Epithelial cell of prostate (primary cell): ENCODE measurements around the gene YIF1A.
A peak's percentile ranks its signal among the peaks of the same experiment; 100 is the strongest.

Source experiments
- DNase-seq: peaks from one replicate; pipeline ENCODE4 v3.0.0-alpha.2; 2011; ENCODE audit warnings: low read depth, low spot score
- H3K27ac ChIP-seq: fragments of 450-650 bp; 2 replicates; pipeline ENCODE4 v1.5.1; 2017; ENCODE audit warnings: mild to moderate bottlenecking

Gene YIF1A, protein sequence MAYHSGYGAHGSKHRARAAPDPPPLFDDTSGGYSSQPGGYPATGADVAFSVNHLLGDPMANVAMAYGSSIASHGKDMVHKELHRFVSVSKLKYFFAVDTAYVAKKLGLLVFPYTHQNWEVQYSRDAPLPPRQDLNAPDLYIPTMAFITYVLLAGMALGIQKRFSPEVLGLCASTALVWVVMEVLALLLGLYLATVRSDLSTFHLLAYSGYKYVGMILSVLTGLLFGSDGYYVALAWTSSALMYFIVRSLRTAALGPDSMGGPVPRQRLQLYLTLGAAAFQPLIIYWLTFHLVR

DNA sequence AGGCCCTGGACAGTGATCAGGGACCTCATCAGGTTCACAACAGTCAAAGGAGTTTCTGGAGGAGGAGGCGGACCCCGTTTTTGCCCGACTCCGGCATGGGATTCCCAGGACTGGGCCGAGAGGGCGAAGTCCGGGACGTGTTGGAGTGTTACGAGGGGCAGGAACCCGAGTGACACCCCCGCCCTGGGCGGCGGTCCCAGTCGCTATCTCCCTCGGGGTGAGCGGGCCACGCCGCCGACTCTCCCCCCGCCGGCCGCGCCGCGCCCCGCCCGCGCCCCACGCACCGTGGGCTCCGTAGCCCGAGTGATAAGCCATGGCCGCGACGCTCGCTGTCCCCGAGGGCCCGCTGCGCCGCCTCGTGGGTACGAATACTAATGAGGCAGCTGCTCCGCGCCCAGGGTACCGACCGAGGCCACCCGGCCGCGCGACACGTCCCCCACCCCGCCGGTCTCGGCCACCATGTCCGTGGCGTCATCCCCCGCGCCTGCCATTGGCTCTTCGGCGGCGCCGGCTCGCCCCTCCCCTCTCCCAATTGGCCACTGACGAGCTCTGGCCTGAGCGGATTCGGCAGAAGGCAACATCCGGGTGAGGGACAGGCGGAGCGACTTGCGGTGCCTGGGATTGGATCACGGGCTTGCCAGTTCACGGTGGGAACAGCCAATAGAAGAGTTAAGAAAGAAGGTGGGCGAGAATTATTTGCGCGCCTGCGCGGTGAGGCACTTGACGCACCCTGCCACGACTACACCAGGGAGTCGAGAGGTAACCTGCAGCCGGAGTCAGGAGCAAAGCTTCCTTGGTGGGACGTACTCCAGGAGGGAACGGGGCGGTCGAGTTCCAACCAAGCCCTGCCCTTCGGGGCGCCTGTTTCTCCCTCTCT lies at the start of gene YIF1A:
Gene YIF1A (minus strand): TSS at position 473 of the 877 bp plus-strand sequence. CDS start 158 bp downstream, at position 315.
- peak within 1 kb of the TSS; percentile 77 for H3K27ac ChIP-seq
- peak; percentile 99 for DNase-seq

DNA sequence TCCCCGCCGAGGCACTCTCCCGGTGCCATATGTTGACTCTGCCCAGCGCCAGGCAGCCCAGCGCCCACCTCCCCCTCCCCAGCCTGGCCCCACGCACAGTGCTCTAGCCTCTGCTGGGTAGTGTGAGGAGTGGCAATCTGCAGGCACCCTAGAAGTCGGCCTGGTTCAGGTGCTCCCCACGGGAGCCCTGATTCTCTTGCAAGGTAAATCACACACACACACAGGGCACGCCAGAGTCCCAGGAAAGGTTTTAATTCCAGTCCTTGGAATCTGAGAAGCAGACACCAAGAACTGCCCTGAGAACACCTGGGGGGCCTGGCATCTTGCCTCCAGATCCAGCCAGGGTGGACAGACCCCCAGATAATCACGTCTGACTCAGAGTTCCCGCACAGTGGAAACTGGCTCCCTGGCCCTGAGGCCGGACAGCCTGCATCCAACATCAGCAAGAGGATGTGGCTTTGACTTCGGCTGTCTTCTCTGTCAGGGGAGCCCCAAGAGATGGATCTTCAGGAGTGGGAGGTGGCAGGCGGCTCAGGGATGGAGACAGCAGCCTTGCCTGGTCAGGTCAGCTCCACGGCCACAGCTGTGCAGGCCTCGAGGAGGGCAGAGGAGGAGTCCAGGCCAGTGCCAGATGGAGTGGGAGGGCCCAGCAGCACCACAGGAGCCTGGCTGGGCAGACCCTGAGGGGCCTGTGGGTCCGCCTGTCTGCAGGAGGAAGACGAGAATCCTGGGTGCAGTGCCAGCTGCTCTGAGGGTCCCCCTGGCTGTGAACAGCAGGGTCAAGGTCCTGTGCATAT lies 48.4 kb upstream of the YIF1A start:
- peak overlapping the region; percentile 95 for H3K27ac ChIP-seq
- no peak for DNase-seq

DNA sequence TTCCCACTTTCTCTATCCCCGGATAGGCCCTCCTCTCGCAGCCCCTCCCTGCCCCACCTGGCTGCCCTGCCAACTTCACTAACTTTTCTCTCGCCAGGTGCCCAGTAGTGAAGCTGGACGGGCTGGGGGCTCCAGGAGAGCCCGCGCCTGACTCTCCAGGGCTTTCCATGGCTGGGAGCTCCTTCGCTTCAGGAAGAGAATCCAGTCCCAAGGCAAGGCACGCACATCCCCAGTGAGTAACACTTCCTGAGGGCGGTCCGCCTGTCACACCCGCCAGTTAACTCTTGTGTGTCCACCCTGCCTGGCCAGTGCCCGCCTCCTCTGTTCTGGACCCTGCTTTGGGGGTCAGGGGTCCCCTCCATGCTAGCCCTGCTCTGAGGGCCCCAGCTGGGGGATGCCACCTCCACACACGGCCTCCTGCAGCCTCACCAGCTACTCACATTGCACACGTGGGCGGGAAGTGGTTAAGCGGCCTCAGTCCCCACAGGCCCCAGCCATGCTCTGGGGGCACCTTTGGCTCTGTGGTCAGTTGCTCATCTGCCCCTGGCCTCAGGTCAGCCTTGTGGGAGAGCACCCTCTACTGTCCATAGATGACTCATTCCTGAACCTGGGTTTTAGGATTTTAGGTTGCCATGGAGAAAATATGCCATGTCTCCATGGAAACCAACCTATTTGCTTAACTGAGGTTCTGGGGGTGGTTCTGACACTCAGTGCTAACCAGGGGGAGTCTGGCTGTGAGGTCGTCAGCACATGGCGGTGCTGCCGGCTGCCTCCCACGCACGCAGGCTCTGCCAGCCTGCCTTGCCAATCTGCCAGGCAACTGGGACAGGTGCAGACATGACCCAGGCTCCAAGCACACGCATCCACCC lies 47.5 kb upstream of the YIF1A start, which contains the start of gene RIN1:
Gene RIN1 (minus strand): TSS at position 201 of the 869 bp plus-strand sequence. CDS start 32 bp downstream, at position 169.
- peak within 1 kb of the TSS; percentile 95 for H3K27ac ChIP-seq

DNA sequence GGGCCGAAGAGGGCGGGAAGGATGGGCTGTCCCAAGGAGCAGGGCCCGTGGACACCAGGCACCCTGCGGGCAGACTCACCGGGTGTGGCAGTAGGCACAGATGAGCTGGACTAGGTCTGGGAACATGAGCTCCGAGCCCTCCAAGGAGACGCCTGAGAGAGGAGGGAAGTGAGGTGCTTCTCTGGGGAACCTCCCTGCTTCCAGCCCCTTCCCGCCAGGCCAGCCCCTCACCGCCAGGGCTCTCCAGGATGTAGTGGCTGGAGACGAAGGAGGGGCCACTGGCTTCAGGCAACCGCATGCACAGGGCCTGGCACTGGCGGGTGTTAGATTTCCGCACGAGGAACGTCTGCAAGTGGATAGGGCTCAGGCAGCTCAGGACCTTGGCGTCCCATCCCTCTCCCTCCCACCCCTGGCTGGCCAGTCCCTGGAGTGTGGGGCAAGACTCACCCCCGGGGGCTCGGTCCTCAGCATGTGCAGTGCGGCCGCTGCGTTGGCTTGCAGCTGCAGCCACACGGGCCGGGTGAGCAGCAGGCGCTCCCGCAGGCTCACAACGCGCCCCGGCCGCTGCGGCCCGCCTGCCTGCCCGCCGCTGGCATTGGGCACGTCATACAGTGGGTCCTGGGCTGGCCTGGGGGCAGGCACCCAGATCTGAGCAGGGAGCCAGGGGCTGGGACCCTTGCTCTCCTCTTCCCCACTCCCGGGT lies 46.7 kb upstream of the YIF1A start:
- DNase-seq: no peak
- H3K27ac ChIP-seq: peak overlapping the region; percentile 95

More for the DNA sequence above, 47.5 kb upstream of the YIF1A start, which contains the start of gene RIN1:
- DNase-seq: peak; percentile 90

DNA sequence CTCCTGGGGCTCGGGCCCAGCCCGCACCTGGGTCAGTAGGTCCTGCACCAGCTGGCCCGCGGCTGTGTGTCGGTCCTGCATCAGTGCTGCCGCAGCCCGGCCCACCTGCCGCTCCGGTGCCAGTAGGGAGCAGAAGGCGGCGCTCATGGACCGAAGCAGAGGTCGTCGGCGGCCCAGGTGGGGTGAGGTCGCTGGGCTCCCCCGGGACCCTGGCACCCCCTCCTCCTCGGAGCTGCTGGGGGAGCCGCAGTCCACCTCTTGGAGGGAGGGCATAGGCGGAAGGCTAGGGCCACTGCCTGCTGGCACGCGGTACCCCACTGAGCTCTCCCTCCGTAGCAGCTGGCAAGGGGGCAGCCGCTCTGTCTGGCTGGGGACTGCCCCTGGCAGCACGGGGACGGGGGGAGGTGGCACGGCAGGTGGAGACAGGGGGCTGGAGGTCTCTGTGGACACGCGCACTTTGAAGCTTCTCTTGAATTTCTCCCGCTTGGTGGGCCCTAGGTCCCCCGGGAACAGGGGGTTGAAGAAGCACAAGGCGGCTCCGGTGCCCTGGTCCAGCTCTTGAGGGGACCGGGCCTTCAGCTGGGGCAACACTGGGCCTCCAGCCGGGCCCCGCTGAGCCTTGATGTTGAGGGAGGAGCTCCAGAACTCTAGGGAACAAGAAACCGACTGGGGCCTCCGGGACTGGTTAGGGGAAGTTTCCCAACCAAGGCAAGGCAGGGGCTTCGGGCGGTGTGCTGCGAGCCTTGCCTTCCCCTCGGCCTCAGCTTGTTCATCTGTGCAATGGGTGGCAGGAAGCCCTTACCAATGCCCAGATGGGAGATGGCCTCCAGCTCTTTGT lies 45.9 kb upstream of the YIF1A start:
- DNase-seq: no peak
- peak overlapping the region; percentile 95 for H3K27ac ChIP-seq

DNA sequence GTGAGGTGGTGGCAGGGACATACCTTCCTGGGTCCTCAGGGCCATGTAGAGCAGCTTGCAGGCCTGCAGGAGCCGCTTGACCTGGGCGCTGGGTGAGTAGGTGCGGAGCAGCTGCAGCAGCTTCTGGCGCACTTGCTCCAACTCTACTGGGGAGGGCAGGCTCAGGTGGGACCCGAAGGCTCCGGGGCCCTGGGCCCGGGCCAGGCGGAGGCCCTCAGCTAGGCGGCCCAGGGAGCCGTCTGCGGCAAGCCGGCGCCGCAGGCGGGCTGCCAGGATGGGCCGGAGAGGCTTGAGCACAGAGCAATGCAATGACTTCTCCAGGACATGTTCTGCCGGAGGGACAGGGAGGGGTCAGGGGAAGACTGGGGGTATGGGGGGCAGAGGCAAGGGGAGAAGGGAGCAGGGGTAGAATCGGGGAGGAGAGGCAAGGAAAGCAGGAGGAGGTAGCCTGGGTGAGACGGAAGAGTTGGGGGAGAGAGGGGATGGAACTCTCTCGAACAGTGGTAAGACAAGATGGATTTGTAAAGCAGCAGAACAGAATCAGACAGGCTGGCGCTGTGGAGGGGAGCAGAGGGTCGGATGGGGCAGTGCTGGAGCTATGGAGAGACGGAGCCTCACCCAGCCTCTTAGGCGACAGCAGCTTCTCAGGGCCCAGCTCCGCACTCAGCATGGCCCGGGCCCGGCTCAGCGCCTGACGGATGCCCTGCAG lies 45.1 kb upstream of the YIF1A start:
- no peak overlapping the region for H3K27ac ChIP-seq
- DNase-seq: no peak

DNA sequence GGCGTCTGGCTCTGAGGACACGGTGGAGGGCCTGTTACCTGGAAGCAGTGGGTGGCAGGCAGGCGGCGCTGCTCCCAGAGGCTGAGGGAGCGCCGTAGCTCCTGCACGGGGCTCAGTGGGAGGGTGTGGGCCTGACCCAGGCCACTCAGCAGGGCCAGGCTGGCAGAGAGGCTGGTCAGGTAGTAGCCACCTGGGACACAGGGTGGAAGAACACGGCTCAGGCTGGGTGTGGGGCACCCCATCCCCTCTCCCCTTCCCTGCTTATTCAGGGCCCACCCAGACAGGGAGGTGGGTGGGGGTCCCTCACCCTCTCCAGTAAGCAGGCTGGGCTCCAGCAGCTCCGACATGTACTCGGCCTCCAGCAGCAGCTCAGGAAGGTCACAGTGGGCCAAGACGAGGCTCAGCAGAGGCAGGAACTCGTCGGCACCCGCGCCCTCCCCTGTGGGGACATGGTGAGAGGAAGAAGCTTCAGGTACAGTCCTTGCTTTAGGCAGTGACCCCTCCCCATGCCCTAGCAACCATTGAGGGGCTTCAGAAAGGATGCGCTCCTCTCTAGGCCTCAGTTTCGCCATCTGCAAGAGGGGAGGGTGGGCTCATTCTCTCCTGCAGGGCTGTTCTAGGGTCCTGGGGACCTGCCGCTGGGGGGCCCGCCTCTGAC lies 44.4 kb upstream of the YIF1A start:
- no peak for DNase-seq

DNA sequence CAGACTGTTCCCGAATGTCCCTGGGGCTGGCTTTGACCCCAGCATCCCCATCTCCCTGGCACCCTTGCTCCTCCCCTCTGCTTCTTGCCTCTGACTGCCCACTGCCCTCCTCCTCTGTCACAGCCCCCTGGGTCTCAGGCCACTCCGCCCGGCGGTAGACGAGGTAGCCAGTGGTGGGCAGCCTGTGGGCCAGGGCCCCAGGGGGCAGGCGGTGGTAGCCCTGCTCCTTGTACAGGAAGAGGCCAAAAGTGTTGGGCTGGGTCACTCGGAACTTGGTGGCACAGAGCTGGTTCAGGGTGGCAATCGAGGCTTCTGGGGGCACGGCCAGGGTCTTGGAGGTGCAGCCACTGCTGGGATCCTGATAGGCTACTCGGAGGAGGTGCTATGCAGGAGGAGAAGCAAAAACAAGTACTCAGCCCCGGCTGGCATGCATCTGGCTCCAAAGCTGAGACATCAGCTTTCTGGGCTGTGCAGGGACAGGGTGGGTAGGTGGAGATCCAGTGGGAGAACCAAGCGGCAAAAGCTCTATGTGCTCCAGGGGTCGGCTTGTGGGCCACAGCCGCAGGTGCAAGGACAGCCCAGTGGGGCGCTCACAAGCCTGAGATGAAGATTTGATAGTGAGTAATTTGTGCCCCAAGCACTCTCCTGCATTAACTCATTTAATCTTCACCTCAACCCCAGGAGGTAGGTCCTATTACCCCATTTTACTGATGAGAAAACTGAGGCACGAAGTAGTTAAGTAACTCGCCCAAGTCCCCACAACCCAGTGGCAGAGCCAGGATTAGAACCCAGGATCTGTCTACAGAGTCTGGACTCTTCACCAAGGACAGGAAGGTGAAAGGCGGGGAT lies 43.7 kb upstream of the YIF1A start:
- no peak for DNase-seq
- H3K27ac ChIP-seq: no peak overlapping the region

More for the DNA sequence above, 44.4 kb upstream of the YIF1A start:
- no peak overlapping the region for H3K27ac ChIP-seq

DNA sequence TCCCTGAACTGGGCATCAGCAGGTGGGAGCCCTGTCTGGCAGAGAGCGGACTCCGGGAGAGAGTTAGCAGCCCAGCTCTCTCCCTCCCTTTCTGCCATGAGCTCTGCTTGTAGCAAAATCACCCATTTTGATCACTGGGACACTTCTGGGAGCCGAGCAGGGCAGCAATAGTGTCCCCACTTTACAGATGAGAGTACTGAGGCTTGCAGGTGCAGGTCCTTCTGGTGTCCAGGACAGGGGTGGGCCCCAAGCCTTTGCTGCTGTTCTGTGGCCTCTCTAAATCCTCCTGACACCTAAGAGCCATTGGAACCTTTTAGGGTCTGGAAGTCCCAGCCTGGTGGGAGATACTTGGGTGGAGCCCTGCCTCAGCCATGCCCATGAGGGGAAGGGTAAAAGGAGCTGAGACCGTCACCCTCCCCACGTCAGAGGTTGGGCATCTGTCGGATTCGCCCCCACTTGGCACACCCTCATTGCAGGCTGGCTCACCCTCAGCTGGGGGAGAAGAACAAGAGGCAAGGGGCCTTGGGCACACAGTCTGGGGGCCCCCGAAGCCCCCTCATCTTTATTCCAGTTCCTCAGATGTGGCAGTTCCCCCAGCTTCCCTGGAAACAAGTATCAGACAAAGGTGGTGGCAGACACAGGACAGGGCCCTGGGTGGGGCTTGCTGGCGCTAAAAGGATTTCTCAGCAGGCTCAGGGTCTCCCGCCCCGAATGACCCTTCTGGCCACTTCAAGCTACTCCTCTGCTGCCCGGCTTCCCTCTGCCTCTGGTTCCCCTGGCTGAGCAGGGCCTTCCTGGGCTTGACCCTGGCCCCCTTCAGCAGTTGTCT lies 42.8 kb upstream of the YIF1A start:
- no peak for DNase-seq
- no peak overlapping the region for H3K27ac ChIP-seq

DNA sequence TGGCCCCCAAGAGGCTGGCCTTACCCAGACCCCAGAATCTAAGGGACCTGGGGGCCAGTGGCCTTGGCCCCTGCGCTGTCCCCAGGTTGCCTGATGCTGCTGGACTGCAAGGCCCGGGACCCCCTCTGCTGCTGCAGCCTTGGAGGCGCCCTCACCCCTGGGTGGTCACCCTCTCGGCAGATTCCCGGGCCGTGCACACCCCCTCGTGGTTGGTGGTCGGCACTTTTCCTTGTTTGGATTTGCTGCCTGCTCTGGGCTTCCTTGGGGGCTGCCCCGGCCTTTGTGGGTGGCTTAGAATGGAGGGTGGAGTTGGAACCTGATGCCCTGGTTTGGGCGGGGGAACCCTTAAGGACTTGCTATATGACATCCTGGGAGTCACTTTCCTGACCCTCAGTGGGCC lies 42.0 kb upstream of the YIF1A start:
- H3K27ac ChIP-seq: no peak overlapping the region
- no peak for DNase-seq

DNA sequence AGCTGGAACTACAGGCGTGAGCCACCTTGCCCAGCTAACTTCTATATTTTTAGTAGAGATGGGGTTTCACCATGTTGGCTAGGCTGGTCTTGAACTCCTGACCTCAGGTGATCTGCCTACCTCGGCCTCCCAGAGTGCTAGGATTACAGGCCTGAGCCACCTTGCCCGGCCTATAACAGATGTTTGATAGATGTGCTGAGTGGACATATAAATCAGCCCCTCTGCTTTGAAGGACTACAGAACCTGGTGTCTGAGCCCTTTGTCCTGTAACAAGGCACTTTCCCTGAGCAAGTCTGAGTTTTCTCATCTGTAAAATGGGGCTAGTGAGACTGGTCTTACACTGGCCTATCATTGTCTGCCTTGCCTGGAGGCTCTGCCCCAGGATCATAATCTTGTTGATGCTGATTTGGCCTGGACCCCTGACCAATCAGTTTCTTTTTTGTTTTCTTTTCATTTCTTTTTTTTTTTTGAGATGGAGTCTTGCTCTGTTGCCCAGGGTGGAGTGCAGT lies 40.3 kb upstream of the YIF1A start:
- DNase-seq: no peak
- peak overlapping the region; percentile 71 for H3K27ac ChIP-seq

DNA sequence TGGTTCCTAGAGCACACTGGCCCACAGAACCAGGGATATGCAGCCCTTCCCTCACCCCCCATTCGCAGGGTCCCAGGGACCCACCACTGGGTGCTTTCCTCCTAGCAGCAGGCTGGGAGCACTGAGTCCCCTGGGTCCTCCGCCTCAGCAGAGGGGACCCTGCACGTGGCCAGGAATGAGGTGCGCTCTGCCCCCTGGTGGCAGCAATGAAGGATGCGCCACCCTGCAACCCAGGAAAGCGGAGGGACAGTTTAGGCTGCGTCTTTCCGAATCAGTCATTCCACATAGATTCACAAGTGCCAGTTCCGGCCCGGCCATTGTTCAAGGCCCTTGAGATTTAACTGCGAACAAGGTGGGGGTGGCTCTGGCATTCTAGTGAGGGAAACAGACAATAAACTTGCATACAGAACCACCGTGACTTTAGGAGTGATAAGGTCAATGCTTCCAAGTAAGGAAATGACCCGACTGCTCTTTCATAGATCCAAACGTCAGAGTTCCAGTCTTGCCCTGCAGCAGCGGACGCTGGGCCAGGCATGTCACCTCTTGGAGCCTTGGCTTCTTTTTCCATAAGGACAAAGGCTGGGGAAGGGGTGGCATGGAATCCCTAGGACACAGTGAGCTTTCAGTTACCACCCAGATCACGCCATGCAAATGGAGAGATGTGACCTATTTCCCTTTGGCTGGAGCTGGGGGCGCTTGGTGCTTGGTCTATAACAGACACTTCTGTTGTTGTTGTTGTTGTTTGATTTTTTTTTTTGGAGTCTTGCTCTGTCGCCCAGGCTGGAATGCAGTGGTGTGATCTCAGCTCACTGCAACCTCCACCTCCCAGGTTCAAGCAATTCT lies 39.6 kb upstream of the YIF1A start:
- no peak for DNase-seq
- H3K27ac ChIP-seq: peak overlapping the region; percentile 71

DNA sequence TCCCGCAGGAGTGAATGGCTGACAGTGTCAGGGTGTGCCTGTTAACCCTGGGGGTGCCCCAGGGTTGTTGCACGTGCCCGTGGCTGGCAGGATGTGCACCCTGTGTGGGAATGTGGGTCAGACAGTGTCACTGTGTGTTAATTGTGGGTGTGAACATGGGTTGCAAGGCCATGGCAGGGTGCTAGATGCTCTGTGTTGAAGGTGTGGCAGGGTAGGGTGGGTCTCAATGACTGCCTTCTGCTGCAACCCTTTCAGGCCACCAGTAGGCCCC lies 39.0 kb upstream of the YIF1A start:
- H3K27ac ChIP-seq: peak overlapping the region; percentile 71
- no peak for DNase-seq
